NT2/D1 (cell line): ENCODE measurements around the gene DNAJC27.

Source experiments
- SUZ12 ChIP-seq: IDR thresholded peaks from 2 replicates; pipeline ENCODE4 v1.6.1; 2011; ENCODE audit not compliant: insufficient read length, insufficient read depth; ENCODE audit errors: extremely low read depth
- YY1 ChIP-seq: IDR thresholded peaks from 2 replicates; pipeline ENCODE4 v1.6.1; 2011; ENCODE audit not compliant: insufficient read length, insufficient read depth

- TF ChIP-seq YY1 (no peak), SUZ12 (no peak)
Measured at GRCh38 chr2:24914713-24915112, 57.0 kb downstream of the DNAJC27 start.
